CD8-positive, alpha-beta memory T cell (primary cell): ENCODE data around the gene CCNF. TPM values are rescaled to one million over a fixed set of nuclear protein-coding genes. Genes with fewer than 3 reads are reported as not detected.

Experiments
- CTCF ChIA-PET: fragments of 350-600 bp; sonication (Branson Sonifier 250); formaldehyde crosslinking; loops from one replicate; lab custom pipeline; 2021; ENCODE audit warnings: antibody characterized with exemption; lab: Charles Lee
- POLR2A ChIA-PET: fragments of 350-600 bp; sonication (Branson Sonifier 250); formaldehyde crosslinking; loops from one replicate; lab custom pipeline; 2021; ENCODE audit warnings: antibody characterized with exemption; lab: Charles Lee
- DNase-seq, 5 donors: peaks; one replicate each; pipeline versions ENCODE4 v3.0.0 to v3.0.0-alpha.2; 2020 to 2022; ENCODE audit warnings: mixed read lengths in 1 of 5
- H3K27ac ChIP-seq: one replicate; pipeline ENCODE4 v1.7.0; 2013; ENCODE audit warnings: low read depth, mild to moderate bottlenecking, low read length, moderate library complexity
- H3K27me3 ChIP-seq: 2 replicates; pipeline ENCODE4 v1.7.0; 2013; ENCODE audit warnings: low read length, mild to moderate bottlenecking; ENCODE audit not compliant: insufficient read depth, poor library complexity, severe bottlenecking
- H3K36me3 ChIP-seq: 2 replicates; pipeline ENCODE4 v1.7.0; 2013; ENCODE audit warnings: mild to moderate bottlenecking, low read length, moderate library complexity; ENCODE audit not compliant: insufficient read depth
- H3K4me1 ChIP-seq: 2 replicates; pipeline ENCODE4 v1.7.0; 2013; ENCODE audit warnings: mild to moderate bottlenecking, low read length, moderate library complexity; ENCODE audit not compliant: insufficient read depth
- H3K4me3 ChIP-seq: 2 replicates; pipeline ENCODE4 v1.7.0; 2013; ENCODE audit warnings: mild to moderate bottlenecking, low read length
- H3K9me3 ChIP-seq: 2 replicates; pipeline ENCODE4 v1.7.0; 2013; ENCODE audit warnings: mild to moderate bottlenecking, low read length
- H3K27ac Mint-ChIP-seq, 8 donors: one replicate each; pipeline ENCODE4 v1.8.0; 2020 to 2021; ENCODE audit warnings: mixed read lengths in 8 of 8, mild to moderate bottlenecking in 6 of 8, inconsistent platforms in 3 of 8, moderate library complexity in 3 of 8
- H3K27me3 Mint-ChIP-seq, 2 donors: one replicate each; pipeline ENCODE4 v1.8.0; 2020 to 2021; ENCODE audit warnings: mixed read lengths in 2 of 2, mild to moderate bottlenecking in 1 of 2, moderate library complexity in 1 of 2
- H3K36me3 Mint-ChIP-seq, 3 donors: one replicate each; pipeline ENCODE4 v1.8.0; 2020 to 2021; ENCODE audit warnings: mixed read lengths in 3 of 3, inconsistent platforms in 1 of 3, mild to moderate bottlenecking in 1 of 3
- H3K4me1 Mint-ChIP-seq, 3 donors: one replicate each; pipeline ENCODE4 v1.8.0; 2020 to 2021; ENCODE audit warnings: mixed read lengths in 3 of 3, inconsistent platforms in 1 of 3, mild to moderate bottlenecking in 1 of 3
- H3K4me3 Mint-ChIP-seq, 7 donors: one replicate each; pipeline ENCODE4 v1.8.0; 2020 to 2021; ENCODE audit warnings: mixed read lengths in 7 of 7, mild to moderate bottlenecking in 6 of 7, moderate library complexity in 4 of 7, inconsistent platforms in 2 of 7
- H3K9me3 Mint-ChIP-seq, 5 donors: one replicate each; pipeline ENCODE4 v1.8.0; 2020 to 2022; ENCODE audit warnings: mixed read lengths in 5 of 5, mild to moderate bottlenecking in 3 of 5, moderate library complexity in 2 of 5, inconsistent platforms in 1 of 5
- polyA plus RNA-seq: library from polyadenylated mRNA; unstranded; fragments of 300-500 nt; fragmentation: Illumina TruSeq; gene quantifications from one replicate; pipeline ENCODE4 v1.2.3, GENCODE V29; 2021
- total RNA-seq, 2 experiments: library from RNA; stranded (reverse); gene quantifications; one replicate each; pipeline ENCODE4 v1.2.3, GENCODE V29; 2021

CCNF gene
- total and polyA plus RNA-seq, 3 experiments from 2014 or later, result 2.6 to 30.8 (median 30.5) TPM

GRCh38 chr16:2466667-2467527 lies 37.6 kb downstream of the CCNF start:
- Mint-ChIP-seq H3K4me1 (peaks cover 0 to 14% (median 2%) of the 10 kb centered on the region in 3 donors), H3K27ac (peak overlapping the region in 1 of 8 donors; percentile 34), H3K36me3 (no peaks in the 10 kb centered on the region), H3K27me3 (peaks cover 20 to 27% of the 10 kb centered on the region in 2 donors), H3K4me3 (peak overlapping the region in 2 of 7 donors; percentile 33 to 35), H3K9me3 (no peaks in the 10 kb centered on the region)
- Histone ChIP-seq H3K27me3 (peaks cover 20% of the 10 kb centered on the region), H3K9me3 (no peaks in the 10 kb centered on the region), H3K27ac (no peak overlapping the region), H3K4me1 (peaks cover 5% of the 10 kb centered on the region), H3K36me3 (no peaks in the 10 kb centered on the region), H3K4me3 (no peak overlapping the region)
- DNase-seq, result no peak
- ChIA-PET CTCF (no interaction called here), POLR2A (no interaction called here)

- ChIA-PET CTCF (no interaction called here), POLR2A (no interaction called here)
- Histone ChIP-seq H3K4me1 (peaks cover 5% of the 10 kb centered on the region), H3K27ac (no peak overlapping the region), H3K4me3 (no peak overlapping the region), H3K36me3 (no peaks in the 10 kb centered on the region), H3K9me3 (no peaks in the 10 kb centered on the region), H3K27me3 (peaks cover 28% of the 10 kb centered on the region)
- Mint-ChIP-seq H3K27ac (peak overlapping the region in 1 of 8 donors; percentile 34), H3K36me3 (no peaks in the 10 kb centered on the region), H3K4me3 (no peak overlapping the region), H3K27me3 (peaks cover 20 to 27% of the 10 kb centered on the region in 2 donors), H3K4me1 (peaks cover 0 to 14% (median 2%) of the 10 kb centered on the region in 3 donors), H3K9me3 (no peaks in the 10 kb centered on the region)
- DNase-seq, result no peak
Observed at GRCh38 chr16:2467528-2468232, 38.4 kb downstream of the CCNF start.

GRCh38 chr16:2468233-2468724 lies 39.0 kb downstream of the CCNF start:
- no peaks in the 10 kb centered on the region for H3K9me3 Mint-ChIP-seq
- CTCF ChIA-PET, result interaction anchor here (1.1 kb wide), 1 partner anchor 39 kb away, joined by 4 read pairs; the partner anchor contains the start of gene CCNF

GRCh38 chr16:2468725-2469398 lies 39.6 kb downstream of the CCNF start:
- Mint-ChIP-seq H3K4me1 (peaks cover 3 to 22% (median 8%) of the 10 kb centered on the region in 3 donors), H3K27me3 (peaks cover 25 to 34% of the 10 kb centered on the region in 2 donors), H3K27ac (no peak overlapping the region), H3K36me3 (no peaks in the 10 kb centered on the region), H3K9me3 (no peaks in the 10 kb centered on the region), H3K4me3 (peak overlapping the region in 6 of 7 donors; percentile 15 to 53 (median 28))
- Histone ChIP-seq H3K4me1 (peaks cover 12% of the 10 kb centered on the region), H3K27me3 (peaks cover 36% of the 10 kb centered on the region), H3K36me3 (no peaks in the 10 kb centered on the region), H3K4me3 (no peak overlapping the region), H3K9me3 (no peaks in the 10 kb centered on the region), H3K27ac (no peak overlapping the region)
- ChIA-PET POLR2A (interaction anchor here (0.5 kb wide), 1 partner anchor 135 kb away, joined by 3 read pairs; no protein-coding TSS in a partner anchor), CTCF (interaction anchor here (1.1 kb wide), 1 partner anchor 39 kb away, joined by 4 read pairs; the partner anchor contains the start of gene CCNF)
- no peak for DNase-seq

More at GRCh38 chr16:2468233-2468724, 39.0 kb downstream of the CCNF start:
- peaks cover 3 to 19% (median 6%) of the 10 kb centered on the region in 3 donors for H3K4me1 Mint-ChIP-seq
- Histone ChIP-seq H3K9me3 (no peaks in the 10 kb centered on the region), H3K27me3 (peaks cover 34% of the 10 kb centered on the region), H3K4me1 (peaks cover 9% of the 10 kb centered on the region), H3K36me3 (no peaks in the 10 kb centered on the region), H3K4me3 (no peak overlapping the region), H3K27ac (no peak overlapping the region)
- H3K4me3 Mint-ChIP-seq, result peak overlapping the region in 6 of 7 donors; percentile 15 to 53 (median 28)
- POLR2A ChIA-PET, result interaction anchor here (0.5 kb wide), 1 partner anchor 135 kb away, joined by 3 read pairs; no protein-coding TSS in a partner anchor
- peaks cover 25 to 32% of the 10 kb centered on the region in 2 donors for H3K27me3 Mint-ChIP-seq
- no peaks in the 10 kb centered on the region for H3K36me3 Mint-ChIP-seq
- H3K27ac Mint-ChIP-seq, result no peak overlapping the region
- no peak for DNase-seq

- Mint-ChIP-seq H3K9me3 (no peaks in the 10 kb centered on the region), H3K4me3 (peak overlapping the region in 2 of 7 donors; percentile 4 to 20), H3K27me3 (peaks cover 25 to 34% of the 10 kb centered on the region in 2 donors), H3K36me3 (no peaks in the 10 kb centered on the region), H3K4me1 (peaks cover 3 to 22% (median 8%) of the 10 kb centered on the region in 3 donors), H3K27ac (no peak overlapping the region)
- peaks cover 12% of the 10 kb centered on the region for H3K4me1 ChIP-seq
- H3K4me3 ChIP-seq, result no peak overlapping the region
- H3K27me3 ChIP-seq, result peaks cover 36% of the 10 kb centered on the region
- DNase-seq, result no peak
- no peaks in the 10 kb centered on the region for H3K9me3 ChIP-seq
- no peaks in the 10 kb centered on the region for H3K36me3 ChIP-seq
- H3K27ac ChIP-seq, result no peak overlapping the region
- CTCF ChIA-PET, result interaction anchor here (1.1 kb wide), 1 partner anchor 40 kb away, joined by 4 read pairs; the partner anchor contains the start of gene CCNF
- POLR2A ChIA-PET, result interaction anchor here (1.1 kb wide), 1 partner anchor 10 kb away, joined by 3 read pairs; the partner anchor contains the start of gene TEDC2
Observed at GRCh38 chr16:2469399-2470233, 40.4 kb downstream of the CCNF start.

GRCh38 chr16:2470234-2470601 lies 41.0 kb downstream of the CCNF start:
- H3K4me3 ChIP-seq, result no peak overlapping the region
- peaks cover 36% of the 10 kb centered on the region for H3K27me3 ChIP-seq
- no peaks in the 10 kb centered on the region for H3K9me3 Mint-ChIP-seq
- no peak overlapping the region for H3K27ac Mint-ChIP-seq
- H3K36me3 Mint-ChIP-seq, result no peaks in the 10 kb centered on the region
- peaks cover 12% of the 10 kb centered on the region for H3K4me1 ChIP-seq
- H3K4me3 Mint-ChIP-seq, result peak overlapping the region in 2 of 7 donors; percentile 22 to 51
- peaks cover 3 to 22% (median 8%) of the 10 kb centered on the region in 3 donors for H3K4me1 Mint-ChIP-seq
- no peak overlapping the region for H3K27ac ChIP-seq
- no peaks in the 10 kb centered on the region for H3K36me3 ChIP-seq
- POLR2A ChIA-PET, result interaction anchor here (1.1 kb wide), 1 partner anchor 10 kb away, joined by 3 read pairs; the partner anchor contains the start of gene TEDC2
- no peak for DNase-seq
- no peaks in the 10 kb centered on the region for H3K9me3 ChIP-seq
- peaks cover 25 to 34% of the 10 kb centered on the region in 2 donors for H3K27me3 Mint-ChIP-seq
- CTCF ChIA-PET, result no interaction called here
